ENCODE data around the gene NAA15.

NAA15 gene

DNA sequence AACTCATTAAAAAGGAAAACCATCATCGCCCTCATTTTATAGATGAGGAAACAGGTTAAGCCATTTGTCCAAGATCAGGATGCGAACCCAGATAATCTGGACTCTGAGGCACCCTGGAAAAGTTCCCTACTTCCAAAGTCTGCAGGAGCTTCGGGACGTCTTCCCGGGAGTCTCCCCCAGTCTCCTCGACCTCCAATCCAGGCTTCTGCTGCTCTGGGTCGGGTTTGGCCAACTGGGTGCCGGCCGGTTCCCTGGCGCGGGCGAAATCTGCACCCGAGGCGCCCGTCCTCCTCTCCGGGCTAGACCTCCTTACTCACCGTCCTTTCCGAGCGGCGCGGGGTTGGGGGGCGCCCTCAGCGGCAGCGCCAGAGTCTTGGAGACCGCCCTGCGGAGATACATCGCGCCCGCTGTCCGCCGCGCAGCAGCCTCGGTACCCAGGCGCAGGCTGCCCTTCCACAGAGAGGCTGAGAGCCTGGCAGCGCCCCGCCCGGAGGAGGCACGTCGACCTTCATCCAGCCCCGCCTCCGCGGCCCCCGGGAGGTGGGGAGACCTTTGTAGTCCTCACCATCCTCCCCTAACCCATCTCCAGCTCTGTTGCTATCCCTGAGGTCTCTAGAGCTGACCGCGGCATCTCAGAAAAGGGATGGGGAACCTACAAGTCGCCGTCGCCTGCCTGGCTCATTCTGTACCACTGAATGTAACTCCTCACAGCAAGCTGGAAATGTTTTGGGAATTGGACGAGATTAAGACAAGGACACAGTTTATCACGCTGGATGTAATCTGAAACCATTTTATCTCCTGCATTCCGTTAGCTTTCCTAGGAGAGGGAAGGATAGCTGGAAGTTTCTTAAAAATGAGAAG lies 21.3 kb upstream of the NAA15 start, which contains the start of gene MGARP:
Gene MGARP, minus strand, starts transcription at position 466 of the 861 bp plus-strand sequence. Its CDS starts 67 bp downstream, at position 399.
- Mint-ChIP-seq H3K9me3 (peaks cover 3% of the 10 kb centered on the region), H3K4me1 (peaks cover 11% of the 10 kb centered on the region), H3K27me3 (peaks cover 14% of the 10 kb centered on the region), H3K36me3 (peaks cover 6% of the 10 kb centered on the region), H3K4me3 (peak within 1 kb of the TSS; percentile 78), H3K27ac (no peak within 1 kb of the TSS)
- ATAC-seq (ENCODE audit: low read depth) (peak; percentile 76), DNase-seq (ENCODE audit: low spot score in 2 of 2) (peak in 1 of 2 donors; percentile 44)

DNA sequence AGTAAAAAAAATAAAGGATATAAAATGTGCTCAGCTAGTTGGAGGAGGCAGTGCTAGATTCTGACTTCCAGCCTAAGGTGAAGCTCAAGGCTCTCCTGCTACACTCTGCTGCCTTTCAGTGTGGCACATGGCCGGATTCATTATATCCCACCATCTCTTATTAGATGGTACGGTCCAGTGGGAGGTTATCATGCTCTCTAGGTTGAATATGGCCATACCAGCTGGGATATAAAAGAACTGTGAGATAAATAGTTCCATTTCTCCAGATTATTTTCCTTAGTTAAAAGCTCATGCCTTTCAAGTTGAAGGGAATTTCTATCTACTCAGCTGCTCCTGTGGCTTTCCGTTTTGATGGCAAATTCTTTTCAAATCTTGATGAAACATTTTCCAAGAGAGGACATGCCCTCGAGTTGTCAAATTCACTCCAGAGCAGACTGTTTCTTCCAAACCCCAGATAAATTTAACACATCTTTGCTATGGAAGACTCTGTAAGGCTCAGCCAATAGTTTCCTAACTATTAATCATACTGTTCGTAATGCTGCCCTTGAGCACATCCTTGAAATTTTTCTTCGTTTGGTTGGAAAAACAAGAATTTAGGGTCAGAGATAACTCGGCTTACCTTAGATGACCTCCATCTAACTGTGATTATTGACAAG lies 19.1 kb upstream of the NAA15 start:
- H3K27me3 Mint-ChIP-seq: peaks cover 8% of the 10 kb centered on the region
- no peak overlapping the region for H3K27ac Mint-ChIP-seq
- ATAC-seq (ENCODE audit: low read depth) (no peak), DNase-seq (ENCODE audit: low spot score in 2 of 2) (no peak)
- H3K9me3 Mint-ChIP-seq: peaks cover 3% of the 10 kb centered on the region
- H3K4me3 Mint-ChIP-seq: no peak overlapping the region
- peaks cover 8% of the 10 kb centered on the region for H3K36me3 Mint-ChIP-seq
- peaks cover 11% of the 10 kb centered on the region for H3K4me1 Mint-ChIP-seq

DNA sequence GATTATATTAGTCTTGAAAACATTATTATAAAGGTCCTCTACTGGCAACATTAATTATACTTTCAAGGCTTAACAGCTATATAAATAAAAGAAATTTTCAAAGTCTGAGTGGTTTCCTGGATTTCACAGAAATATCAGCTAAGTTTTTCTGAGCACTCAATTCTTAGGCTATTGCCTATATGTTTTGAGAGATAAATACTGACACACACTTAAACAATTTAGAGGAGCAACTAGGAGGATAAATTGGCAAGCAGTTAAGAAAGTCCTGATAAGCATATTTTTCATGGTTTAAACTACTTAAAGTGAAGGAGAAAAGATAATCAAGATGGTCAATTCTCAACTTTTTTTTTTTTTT lies 18.6 kb upstream of the NAA15 start:
- no peak overlapping the region for H3K4me3 Mint-ChIP-seq
- peaks cover 8% of the 10 kb centered on the region for H3K27me3 Mint-ChIP-seq
- H3K9me3 Mint-ChIP-seq: peaks cover 3% of the 10 kb centered on the region
- peaks cover 10% of the 10 kb centered on the region for H3K36me3 Mint-ChIP-seq
- DNase-seq (ENCODE audit: low spot score in 2 of 2) (no peak), ATAC-seq (ENCODE audit: low read depth) (no peak)
- H3K4me1 Mint-ChIP-seq: peaks cover 11% of the 10 kb centered on the region
- no peak overlapping the region for H3K27ac Mint-ChIP-seq

DNA sequence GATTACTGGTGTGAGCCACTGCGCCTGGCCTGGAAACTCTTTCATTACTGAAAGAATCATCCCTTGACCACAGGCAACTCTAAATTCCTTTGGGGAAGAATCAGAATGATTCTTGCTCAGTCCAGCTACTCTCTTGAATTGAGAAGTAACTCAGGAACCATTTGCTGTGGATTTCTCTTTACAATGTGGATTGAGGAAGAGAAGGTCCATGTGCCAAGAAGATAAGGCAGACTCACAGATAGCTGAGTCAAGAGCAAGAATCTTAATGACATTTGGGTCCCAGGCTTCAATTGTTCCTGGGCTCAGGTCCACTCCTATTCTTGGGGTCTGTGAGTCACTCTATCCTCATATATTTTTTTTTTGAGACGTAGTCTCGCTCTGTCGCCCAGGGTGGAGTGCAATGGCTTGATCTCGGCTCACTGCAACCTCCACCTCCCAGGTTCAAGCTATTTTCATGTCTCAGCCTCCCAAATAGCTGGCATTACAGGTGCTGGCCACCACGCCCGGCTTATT lies 15.1 kb upstream of the NAA15 start:
- Mint-ChIP-seq H3K27ac (no peak overlapping the region), H3K4me3 (no peak overlapping the region), H3K4me1 (no peaks in the 10 kb centered on the region), H3K27me3 (no peaks in the 10 kb centered on the region), H3K9me3 (peaks cover 3% of the 10 kb centered on the region), H3K36me3 (peaks cover 18% of the 10 kb centered on the region)
- ATAC-seq (ENCODE audit: low read depth) (no peak), DNase-seq (ENCODE audit: low spot score in 2 of 2) (no peak)

DNA sequence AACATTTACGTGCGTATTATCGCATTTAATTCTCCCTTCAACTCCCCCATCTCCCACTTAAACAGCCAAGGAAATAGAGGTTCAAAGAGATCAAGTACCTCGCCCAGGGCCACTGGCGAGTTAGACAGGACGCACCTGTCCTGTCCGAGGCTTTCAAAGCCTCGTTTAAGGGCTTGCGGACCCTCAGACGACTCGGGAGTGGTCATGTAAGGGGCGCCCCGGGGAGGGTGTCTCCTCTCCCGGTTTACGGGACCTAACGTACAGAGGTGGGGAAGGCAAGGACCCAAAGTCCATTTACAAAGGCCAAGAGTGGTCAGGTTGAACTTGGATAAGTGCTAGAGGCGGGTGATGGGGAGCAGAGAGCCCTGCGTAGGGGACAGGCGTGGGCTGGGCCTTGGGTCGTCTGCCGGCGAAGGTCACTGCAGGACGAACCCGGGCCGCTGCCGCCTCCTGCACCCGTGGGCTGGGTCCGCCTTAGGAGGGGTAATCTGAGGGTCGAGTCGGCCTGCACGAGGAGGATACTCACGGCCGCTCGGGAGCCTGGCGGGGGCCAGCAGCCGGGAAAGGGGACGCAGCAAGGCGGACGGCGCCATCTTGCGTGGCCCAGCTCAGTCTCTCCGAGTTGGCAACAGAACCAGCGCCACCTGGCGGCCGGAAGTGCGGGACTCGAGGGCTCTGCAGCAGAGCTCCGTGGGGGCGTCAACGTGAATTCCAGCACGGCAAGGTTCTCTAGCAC lies 5.9 kb upstream of the NAA15 start:
- no peaks in the 10 kb centered on the region for H3K27me3 Mint-ChIP-seq
- peak overlapping the region; percentile 94 for H3K4me3 Mint-ChIP-seq
- H3K4me1 Mint-ChIP-seq: peaks cover 8% of the 10 kb centered on the region
- DNase-seq (ENCODE audit: low spot score in 2 of 2): peak; percentile 98 to 100
- H3K9me3 Mint-ChIP-seq: no peaks in the 10 kb centered on the region
- peak; percentile 95 for ATAC-seq (ENCODE audit: low read depth)
- peak overlapping the region; percentile 98 for H3K27ac Mint-ChIP-seq
- peaks cover 2% of the 10 kb centered on the region for H3K36me3 Mint-ChIP-seq

DNA sequence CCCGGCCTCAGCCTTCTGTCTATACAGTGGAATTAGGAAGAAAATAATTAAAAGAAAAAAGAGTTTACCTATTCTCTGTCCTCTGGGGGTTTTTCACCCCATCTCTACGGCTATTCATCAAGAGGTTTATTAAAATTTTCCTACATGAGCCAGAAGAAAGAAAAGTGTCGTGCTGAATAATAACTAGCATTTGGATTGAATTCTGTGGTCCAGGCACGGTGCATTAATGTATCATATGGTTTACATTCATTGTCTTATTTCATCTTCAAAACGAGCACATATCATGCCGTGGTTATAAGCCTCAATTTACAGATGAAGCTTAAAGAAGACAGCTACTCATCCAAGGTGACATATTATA lies 5.4 kb upstream of the NAA15 start:
- Mint-ChIP-seq H3K36me3 (peaks cover 2% of the 10 kb centered on the region), H3K27me3 (no peaks in the 10 kb centered on the region), H3K4me1 (peaks cover 12% of the 10 kb centered on the region), H3K4me3 (peak overlapping the region; percentile 94), H3K27ac (peak overlapping the region; percentile 98), H3K9me3 (no peaks in the 10 kb centered on the region)
- DNase-seq (ENCODE audit: low spot score in 2 of 2) (no peak), ATAC-seq (ENCODE audit: low read depth) (no peak)

DNA sequence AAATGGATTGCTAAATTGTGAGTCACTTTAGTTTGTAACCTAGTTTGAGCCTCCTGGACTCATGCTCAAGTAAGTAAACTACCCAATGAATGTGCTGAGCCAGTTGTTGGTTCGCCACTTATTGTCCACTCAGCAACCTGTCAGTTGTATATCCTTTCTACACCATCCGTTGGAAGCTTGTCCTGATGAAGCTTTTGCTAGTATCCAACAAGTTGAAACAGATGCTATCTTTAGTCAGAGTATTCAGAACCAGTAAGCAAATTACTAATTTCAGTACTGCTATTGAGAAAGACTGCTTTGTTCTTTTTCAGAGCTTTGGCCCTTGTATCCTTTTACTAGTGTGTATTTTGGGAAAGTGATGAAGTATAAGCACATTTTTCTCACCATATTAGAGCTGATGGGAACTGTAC lies 4.3 kb upstream of the NAA15 start:
- no peaks in the 10 kb centered on the region for H3K27me3 Mint-ChIP-seq
- peaks cover 14% of the 10 kb centered on the region for H3K4me1 Mint-ChIP-seq
- no peak overlapping the region for H3K4me3 Mint-ChIP-seq
- ATAC-seq (ENCODE audit: low read depth): no peak
- H3K9me3 Mint-ChIP-seq: no peaks in the 10 kb centered on the region
- no peak for DNase-seq (ENCODE audit: low spot score in 2 of 2)
- no peak overlapping the region for H3K27ac Mint-ChIP-seq
- H3K36me3 Mint-ChIP-seq: peaks cover 4% of the 10 kb centered on the region

DNA sequence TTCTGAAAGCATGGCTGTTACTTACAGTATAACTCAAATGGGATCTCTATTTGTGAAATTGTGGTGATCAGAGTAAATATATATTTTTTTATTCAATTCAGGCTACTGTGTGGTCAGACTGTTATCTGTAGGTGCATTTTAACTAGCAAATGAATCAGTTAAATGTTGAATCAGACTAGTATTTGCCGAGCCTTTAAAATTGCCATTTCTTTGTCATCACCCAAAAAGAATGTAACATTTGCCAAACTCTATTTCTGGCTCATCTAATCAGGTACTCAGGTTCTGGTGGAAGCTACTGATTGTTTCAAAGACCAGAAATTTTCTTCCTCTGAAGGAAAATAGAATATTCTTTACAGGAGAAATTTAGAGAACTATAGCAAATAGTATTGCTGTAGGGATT lies 1.8 kb upstream of the NAA15 start:
- H3K4me1 Mint-ChIP-seq: peaks cover 20% of the 10 kb centered on the region
- H3K36me3 Mint-ChIP-seq: peaks cover 4% of the 10 kb centered on the region
- H3K9me3 Mint-ChIP-seq: no peaks in the 10 kb centered on the region
- DNase-seq (ENCODE audit: low spot score in 2 of 2) (no peak), ATAC-seq (ENCODE audit: low read depth) (no peak)
- H3K4me3 Mint-ChIP-seq: no peak overlapping the region
- H3K27me3 Mint-ChIP-seq: no peaks in the 10 kb centered on the region
- no peak overlapping the region for H3K27ac Mint-ChIP-seq

DNA sequence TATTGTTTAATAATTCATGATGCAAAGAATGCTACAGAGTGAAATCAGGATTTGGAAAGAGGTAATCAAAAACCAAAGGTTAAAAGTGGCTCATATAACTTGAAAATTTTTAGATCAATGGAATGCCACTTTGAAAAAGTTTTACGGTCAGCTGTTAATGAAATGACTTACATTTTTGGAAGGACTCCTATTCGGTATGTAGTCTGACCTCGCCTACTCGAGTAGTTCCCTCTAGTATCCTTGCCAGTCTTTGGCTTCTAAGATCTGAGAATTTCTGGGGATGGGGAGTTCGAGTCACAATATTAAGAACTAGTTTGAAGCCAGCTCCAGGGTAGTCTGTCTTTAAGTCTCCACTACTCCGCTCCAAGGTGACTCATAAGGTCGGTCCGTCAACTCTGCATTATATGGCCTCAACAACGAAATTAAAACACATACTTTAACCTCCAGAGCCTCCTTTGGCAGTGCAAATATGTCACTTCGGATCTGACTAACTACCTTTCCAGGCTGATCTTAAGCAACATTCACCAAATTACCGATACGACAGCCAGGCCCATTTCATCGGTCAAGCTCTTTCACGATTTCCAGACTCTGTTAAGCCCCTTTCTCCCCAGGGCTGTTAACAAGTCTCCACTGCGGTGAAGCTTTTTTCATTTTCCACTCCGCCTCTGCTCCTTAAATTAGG lies 733 bp upstream of the NAA15 start:
- H3K4me3 Mint-ChIP-seq: peak overlapping the region; percentile 98
- no peaks in the 10 kb centered on the region for H3K27me3 Mint-ChIP-seq
- peak overlapping the region; percentile 99 for H3K27ac Mint-ChIP-seq
- ATAC-seq (ENCODE audit: low read depth) (no peak), DNase-seq (ENCODE audit: low spot score in 2 of 2) (no peak)
- peaks cover 9% of the 10 kb centered on the region for H3K36me3 Mint-ChIP-seq
- peaks cover 23% of the 10 kb centered on the region for H3K4me1 Mint-ChIP-seq
- H3K9me3 Mint-ChIP-seq: peaks cover 2% of the 10 kb centered on the region

DNA sequence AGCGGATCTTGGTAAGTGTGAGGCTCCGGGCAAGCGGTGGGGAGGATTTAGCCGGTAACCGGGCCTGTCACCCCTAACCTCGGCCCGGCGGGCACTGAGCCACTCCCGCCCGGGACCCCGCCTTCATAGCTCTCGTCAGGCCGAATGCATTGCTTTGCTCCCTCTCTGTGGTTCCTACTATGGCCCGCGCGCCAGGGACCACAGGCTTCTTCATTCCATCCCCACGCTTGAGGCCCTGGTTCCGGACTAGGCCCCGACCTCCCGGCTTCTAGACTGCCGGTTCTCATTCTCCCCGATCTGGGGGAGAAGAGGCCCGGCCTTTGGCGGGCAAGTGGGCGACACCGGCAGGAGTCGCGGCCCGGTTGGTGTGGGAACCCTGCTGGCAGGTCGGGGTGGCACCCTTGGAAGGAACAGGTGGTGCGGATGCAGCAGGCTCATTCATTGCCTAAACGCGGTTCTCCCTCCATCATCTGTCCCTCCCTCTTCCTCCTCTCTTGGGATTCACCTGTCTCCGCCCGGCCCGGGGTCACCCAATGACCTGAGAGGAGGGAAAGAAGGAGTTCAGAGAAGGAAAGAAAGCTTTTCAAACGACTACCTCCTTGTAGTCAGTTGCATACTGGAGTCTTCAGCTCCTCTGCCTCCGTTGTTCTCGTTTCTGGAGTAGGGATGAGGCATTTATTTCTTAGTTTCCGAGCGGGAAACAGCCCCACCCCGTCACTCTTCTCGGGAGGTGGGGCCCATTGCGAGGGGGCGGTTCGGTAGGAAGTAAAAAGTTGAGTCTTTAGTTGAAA lies 711 bp downstream of the NAA15 start, which contains the start of gene NDUFC1:
Gene NDUFC1, minus strand, starts transcription at position 657 of the 791 bp plus-strand sequence. CDS start 6,679 bp downstream, outside the sequence.
- H3K4me3 Mint-ChIP-seq: peak within 1 kb of the TSS; percentile 98
- DNase-seq (ENCODE audit: low spot score in 2 of 2) (peak; percentile 66 to 73), ATAC-seq (ENCODE audit: low read depth) (peak; percentile 57)
- peaks cover 2% of the 10 kb centered on the region for H3K9me3 Mint-ChIP-seq
- H3K27ac Mint-ChIP-seq: peak within 1 kb of the TSS; percentile 99
- H3K27me3 Mint-ChIP-seq: no peaks in the 10 kb centered on the region
- peaks cover 25% of the 10 kb centered on the region for H3K4me1 Mint-ChIP-seq
- peaks cover 11% of the 10 kb centered on the region for H3K36me3 Mint-ChIP-seq

DNA sequence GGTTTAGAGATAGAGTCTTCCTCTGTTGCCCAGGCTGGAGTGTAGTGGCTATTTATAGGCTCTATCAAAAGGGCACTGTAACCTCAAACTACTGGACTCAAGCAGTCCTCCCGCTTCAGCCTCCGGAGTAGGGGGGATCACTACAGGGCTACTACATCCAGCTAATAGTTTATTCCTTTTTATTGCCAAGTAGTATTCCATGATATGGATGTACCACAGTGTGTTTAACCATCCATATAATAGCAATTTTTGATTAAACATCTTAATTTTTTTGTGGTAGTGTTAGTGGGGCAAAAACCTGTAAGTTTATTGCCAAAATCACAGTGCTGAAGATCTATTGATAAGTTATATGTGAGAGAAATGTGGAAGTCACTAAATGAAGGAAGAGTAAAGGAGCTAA lies 3.6 kb downstream of the NAA15 start:
- Mint-ChIP-seq H3K9me3 (peaks cover 2% of the 10 kb centered on the region), H3K4me3 (no peak overlapping the region), H3K4me1 (peaks cover 31% of the 10 kb centered on the region), H3K27ac (peak overlapping the region; percentile 45), H3K27me3 (no peaks in the 10 kb centered on the region), H3K36me3 (peaks cover 13% of the 10 kb centered on the region)
- no peak for ATAC-seq (ENCODE audit: low read depth)
- DNase-seq (ENCODE audit: low spot score in 2 of 2): no peak

DNA sequence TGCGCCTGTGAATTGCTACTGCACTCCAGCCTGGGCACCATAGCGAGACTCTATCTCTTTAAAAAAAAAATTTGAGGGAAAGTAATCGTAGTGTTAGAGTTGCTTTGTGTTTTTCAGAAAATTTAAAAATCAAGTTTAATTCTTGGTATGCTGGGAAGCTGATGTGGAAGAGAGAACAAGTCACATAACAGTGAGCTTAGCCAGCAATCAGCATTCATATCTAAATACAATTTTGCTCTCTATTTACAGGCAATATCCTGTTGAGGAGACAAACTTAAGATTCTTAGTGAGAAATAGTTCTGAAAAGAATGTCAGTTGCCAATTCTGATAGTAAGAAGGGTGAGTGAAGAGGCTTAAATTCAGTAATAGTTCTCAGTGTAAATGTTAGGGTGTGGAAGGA lies 10.6 kb downstream of the NAA15 start:
- Mint-ChIP-seq H3K4me1 (peaks cover 50% of the 10 kb centered on the region), H3K4me3 (no peak overlapping the region), H3K27me3 (no peaks in the 10 kb centered on the region), H3K9me3 (no peaks in the 10 kb centered on the region), H3K27ac (peak overlapping the region; percentile 58), H3K36me3 (peaks cover 2% of the 10 kb centered on the region)
- ATAC-seq (ENCODE audit: low read depth) (no peak), DNase-seq (ENCODE audit: low spot score in 2 of 2) (no peak)

All from memory B cell (primary cell).